Activated T-helper 2 cell treated with anti-CD3 and anti-CD28 coated beads, Interferon-gamma antibody, Interleukin-2, Interleukin-4, amounts not matched to agents 10 μg/mL and 5 μg/mL and 100 μg/mL, durations not matched to agents 14 hours and 24 hours and 36 hours (primary cell): ENCODE measurements around the gene GLP2R. TPM values are rescaled to one million over a fixed set of nuclear protein-coding genes. Genes with fewer than 3 reads are reported as not detected.

ENCODE experiments used
- DNase-seq: peaks from one replicate; pipeline ENCODE4 v3.0.0; 2021; ENCODE audit warnings: low spot score
- H3K27ac Mint-ChIP-seq: one replicate; pipeline ENCODE4 v1.8.0; 2021; ENCODE audit warnings: mixed read lengths
- H3K27me3 Mint-ChIP-seq: one replicate; pipeline ENCODE4 v1.8.0; 2021; ENCODE audit warnings: low read depth, mixed read lengths
- H3K36me3 Mint-ChIP-seq: one replicate; pipeline ENCODE4 v1.8.0; 2021; ENCODE audit warnings: low read depth, mixed read lengths
- H3K4me1 Mint-ChIP-seq: one replicate; pipeline ENCODE4 v1.8.0; 2021; ENCODE audit warnings: low read depth, mixed read lengths
- H3K4me3 Mint-ChIP-seq: one replicate; pipeline ENCODE4 v1.8.0; 2021; ENCODE audit warnings: low read depth, mild to moderate bottlenecking, moderate library complexity, mixed read lengths
- H3K9me3 Mint-ChIP-seq: one replicate; pipeline ENCODE4 v1.8.0; 2021; ENCODE audit warnings: mixed read lengths
- intact Hi-C: fragments of 100-400 bp; cut with micrococcal nuclease; formaldehyde crosslinking; loops from one replicate; pipeline ENCODE4 v1.15.1; 2023
- total RNA-seq: library from RNA; stranded (reverse); gene quantifications from 2 replicates; pipeline ENCODE4 v1.2.3, GENCODE V29; 2022

The GLP2R gene
- total RNA-seq, 1 donor from 2014 or later = not detected

DNA sequence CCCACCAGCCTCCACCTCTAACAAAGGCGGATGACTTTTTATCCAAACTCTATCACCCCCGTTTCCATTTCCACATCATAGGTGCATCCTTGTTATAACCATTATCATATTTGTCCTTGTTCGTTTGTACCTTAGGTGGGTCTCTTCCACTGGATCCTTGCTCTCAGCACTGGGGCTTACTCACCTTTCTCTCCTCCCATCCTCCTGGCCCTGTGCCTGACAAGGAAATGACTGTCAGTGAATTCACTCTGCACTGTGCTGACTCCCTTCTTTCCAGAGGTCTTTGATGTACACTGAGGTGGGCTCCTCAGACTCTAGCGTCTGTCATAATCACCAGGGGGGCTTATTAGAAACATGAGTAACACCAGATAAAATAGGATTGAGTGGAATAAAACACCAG is 7.0 kb upstream of the GLP2R start:
- Mint-ChIP-seq H3K4me1 (no peaks in the 10 kb centered on the region), H3K36me3 (no peaks in the 10 kb centered on the region), H3K9me3 (peaks cover 3% of the 10 kb centered on the region), H3K4me3 (no peak overlapping the region), H3K27me3 (no peaks in the 10 kb centered on the region), H3K27ac (no peak overlapping the region)
- DNase-seq = no peak
- intact Hi-C loops = no loop called here

- Mint-ChIP-seq H3K27ac (no peak overlapping the region), H3K27me3 (no peaks in the 10 kb centered on the region), H3K36me3 (no peaks in the 10 kb centered on the region), H3K4me1 (no peaks in the 10 kb centered on the region), H3K4me3 (no peak overlapping the region), H3K9me3 (peaks cover 3% of the 10 kb centered on the region)
- DNase-seq = no peak
- intact Hi-C loops = no loop called here
Measured at GRCh38 chr17:9820448-9820847, 5.3 kb upstream of the GLP2R start.

DNA sequence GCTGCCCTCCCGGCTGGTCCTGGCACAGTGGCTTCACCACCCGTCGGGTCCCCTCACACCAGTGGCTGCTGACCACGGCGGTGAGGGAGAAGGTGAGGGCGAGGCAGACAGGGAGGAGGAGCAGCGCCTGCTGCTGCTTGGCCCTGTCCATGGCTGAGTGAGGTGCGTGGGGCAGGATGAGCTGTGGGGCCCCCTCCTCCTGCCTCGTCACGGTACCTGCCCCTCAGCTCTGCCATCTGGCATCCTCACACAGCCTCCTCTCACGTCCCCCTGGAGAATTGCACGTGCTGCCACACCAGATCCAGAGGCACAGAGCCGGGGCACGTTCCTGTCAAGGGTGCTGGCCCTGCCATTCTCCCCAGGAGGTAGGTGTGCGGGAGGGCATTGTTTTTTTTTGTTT is 3.8 kb upstream of the GLP2R start, which contains the start of gene GSG1L2:
Gene GSG1L2 (minus strand): TSS at position 159 of the 400 bp plus-strand sequence. CDS start 8 bp downstream, at position 151.
- H3K4me1 Mint-ChIP-seq = no peaks in the 10 kb centered on the region
- intact Hi-C loops = no loop called here
- no peaks in the 10 kb centered on the region for H3K9me3 Mint-ChIP-seq
- H3K36me3 Mint-ChIP-seq = no peaks in the 10 kb centered on the region
- no peak within 1 kb of the TSS for H3K27ac Mint-ChIP-seq
- DNase-seq = no peak
- H3K27me3 Mint-ChIP-seq = no peaks in the 10 kb centered on the region
- no peak within 1 kb of the TSS for H3K4me3 Mint-ChIP-seq

DNA sequence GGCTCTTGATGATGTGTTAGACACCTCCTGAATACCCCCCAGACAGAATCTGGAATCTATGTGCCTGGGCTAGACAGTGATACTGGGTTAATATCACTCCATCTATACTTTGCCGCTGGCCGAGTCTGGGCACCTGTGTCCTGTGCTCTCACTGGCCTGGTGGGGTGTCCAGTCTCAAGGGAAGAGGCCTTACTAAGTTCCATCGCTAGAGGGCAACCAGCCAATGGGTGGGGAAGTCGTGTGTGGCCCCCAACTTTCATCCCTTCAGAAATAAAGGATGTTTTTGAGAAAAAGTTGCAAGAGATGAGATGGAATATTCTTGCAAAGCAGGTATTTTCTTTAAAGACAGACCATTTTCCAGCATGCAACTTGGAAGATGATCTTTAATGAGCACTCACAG is 1.6 kb upstream of the GLP2R start:
- Mint-ChIP-seq H3K27ac (no peak overlapping the region), H3K9me3 (no peaks in the 10 kb centered on the region), H3K4me1 (no peaks in the 10 kb centered on the region), H3K27me3 (no peaks in the 10 kb centered on the region), H3K4me3 (no peak overlapping the region), H3K36me3 (no peaks in the 10 kb centered on the region)
- DNase-seq = no peak
- intact Hi-C loops = no loop called here

DNA sequence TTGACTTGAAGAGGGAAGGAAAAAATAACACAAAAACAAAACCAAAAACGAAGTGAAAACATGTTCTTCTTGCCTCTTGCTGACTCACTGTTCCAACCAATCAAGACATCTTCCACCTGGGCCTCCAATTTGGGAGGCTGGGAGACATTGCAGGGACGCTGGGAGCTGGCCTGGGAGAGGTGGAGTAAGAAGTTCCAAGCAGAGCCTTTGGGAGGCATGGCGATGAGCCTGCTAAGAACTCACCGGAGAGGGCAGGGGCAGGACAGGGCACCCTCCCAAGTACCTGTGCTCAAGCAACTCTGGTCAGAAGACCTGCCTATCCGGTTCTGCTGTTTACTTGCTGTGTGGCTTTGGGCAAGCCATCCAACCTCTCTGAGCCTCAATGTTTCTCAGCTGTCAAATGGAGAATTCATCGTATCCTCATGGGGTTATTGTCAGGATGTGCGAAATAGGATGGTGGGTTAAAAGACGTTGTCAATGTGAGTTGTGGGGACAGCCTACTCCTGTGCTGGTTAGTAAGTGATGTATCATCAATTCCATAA is 856 bp upstream of the GLP2R start:
- H3K9me3 Mint-ChIP-seq = no peaks in the 10 kb centered on the region
- H3K27ac Mint-ChIP-seq = no peak overlapping the region
- DNase-seq = no peak
- H3K4me1 Mint-ChIP-seq = no peaks in the 10 kb centered on the region
- no peak overlapping the region for H3K4me3 Mint-ChIP-seq
- H3K27me3 Mint-ChIP-seq = no peaks in the 10 kb centered on the region
- H3K36me3 Mint-ChIP-seq = no peaks in the 10 kb centered on the region
- intact Hi-C loops = no loop called here

- Mint-ChIP-seq H3K4me3 (no peak overlapping the region), H3K27me3 (no peaks in the 10 kb centered on the region), H3K4me1 (no peaks in the 10 kb centered on the region), H3K27ac (no peak overlapping the region), H3K9me3 (no peaks in the 10 kb centered on the region), H3K36me3 (no peaks in the 10 kb centered on the region)
- intact Hi-C loops = no loop called here
- no peak for DNase-seq
Measured at GRCh38 chr17:9828296-9829295, 2.9 kb downstream of the GLP2R start.

- Mint-ChIP-seq H3K9me3 (no peaks in the 10 kb centered on the region), H3K27ac (no peak overlapping the region), H3K27me3 (no peaks in the 10 kb centered on the region), H3K36me3 (no peaks in the 10 kb centered on the region), H3K4me3 (no peak overlapping the region), H3K4me1 (no peaks in the 10 kb centered on the region)
- DNase-seq = no peak
- intact Hi-C loops = no loop called here
Measured at GRCh38 chr17:9829343-9829742, 3.6 kb downstream of the GLP2R start.

DNA sequence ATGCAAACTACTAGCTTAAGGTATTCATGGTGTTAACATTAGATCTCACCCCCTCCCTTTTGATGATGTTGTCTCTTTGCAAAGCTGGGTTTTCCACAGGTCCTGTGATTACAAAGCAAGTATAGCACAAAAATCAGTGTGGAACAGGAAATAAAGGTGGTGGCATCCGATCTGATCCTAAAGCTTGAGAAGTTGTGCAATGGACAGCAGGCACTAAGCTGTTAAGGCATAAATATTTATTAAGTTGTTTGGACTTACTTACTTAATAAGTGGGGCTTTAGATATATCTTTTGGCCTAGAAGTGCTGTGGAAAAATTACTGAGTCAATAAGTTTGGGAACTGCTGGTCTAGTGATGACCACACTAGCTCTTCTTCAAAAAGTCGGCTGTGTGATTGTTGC is 5.0 kb downstream of the GLP2R start:
- Mint-ChIP-seq H3K27me3 (no peaks in the 10 kb centered on the region), H3K4me1 (no peaks in the 10 kb centered on the region), H3K27ac (no peak overlapping the region), H3K4me3 (no peak overlapping the region), H3K36me3 (no peaks in the 10 kb centered on the region), H3K9me3 (no peaks in the 10 kb centered on the region)
- intact Hi-C loops = no loop called here
- DNase-seq = no peak

DNA sequence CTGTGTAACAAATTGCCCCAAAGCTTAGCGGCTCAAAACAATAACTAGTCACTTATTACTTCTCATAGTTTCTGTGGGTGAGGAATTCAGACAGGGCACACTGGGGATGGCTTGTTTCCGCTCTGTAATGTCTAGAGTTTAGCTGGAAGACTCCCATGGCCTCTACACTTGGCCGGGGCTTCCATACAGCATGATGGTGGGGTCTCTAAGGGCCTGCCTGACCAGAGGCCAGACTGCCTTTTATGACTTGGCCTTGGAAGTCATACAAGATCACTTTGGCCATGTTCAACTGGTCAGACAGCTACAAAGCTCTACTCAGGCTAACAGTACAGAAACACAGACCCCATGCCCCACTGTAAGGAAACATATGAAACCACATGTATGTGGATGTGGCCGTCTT is 8.2 kb downstream of the GLP2R start:
- H3K27me3 Mint-ChIP-seq = no peaks in the 10 kb centered on the region
- no peak for DNase-seq
- H3K27ac Mint-ChIP-seq = no peak overlapping the region
- no peaks in the 10 kb centered on the region for H3K9me3 Mint-ChIP-seq
- intact Hi-C loops = no loop called here
- no peak overlapping the region for H3K4me3 Mint-ChIP-seq
- no peaks in the 10 kb centered on the region for H3K4me1 Mint-ChIP-seq
- no peaks in the 10 kb centered on the region for H3K36me3 Mint-ChIP-seq

- no peak overlapping the region for H3K27ac Mint-ChIP-seq
- intact Hi-C loops = no loop called here
- H3K4me3 Mint-ChIP-seq = no peak overlapping the region
- no peaks in the 10 kb centered on the region for H3K36me3 Mint-ChIP-seq
- no peaks in the 10 kb centered on the region for H3K4me1 Mint-ChIP-seq
- H3K27me3 Mint-ChIP-seq = no peaks in the 10 kb centered on the region
- no peaks in the 10 kb centered on the region for H3K9me3 Mint-ChIP-seq
- DNase-seq = no peak
Measured at GRCh38 chr17:9837551-9838471, 12.1 kb downstream of the GLP2R start.

DNA sequence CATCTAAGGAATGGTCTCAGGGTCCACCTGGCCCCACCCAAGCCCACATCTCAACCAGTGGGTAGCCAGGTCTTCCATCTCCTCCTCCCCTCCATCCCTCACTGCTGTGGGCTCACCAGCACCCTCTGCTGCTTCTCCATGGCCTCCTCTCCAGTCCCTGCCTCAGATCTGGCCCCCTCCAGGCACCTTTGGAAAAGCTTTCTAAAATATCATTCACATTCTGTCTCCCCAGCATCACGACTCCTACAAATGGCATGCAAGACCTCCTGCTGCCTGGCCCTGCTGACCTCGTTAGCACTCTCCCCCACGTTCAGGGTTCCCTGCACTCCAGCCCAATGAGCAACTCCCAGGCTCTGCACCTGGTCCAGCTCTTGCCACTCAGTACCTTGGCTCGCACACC is 13.7 kb downstream of the GLP2R start:
- no peaks in the 10 kb centered on the region for H3K27me3 Mint-ChIP-seq

GRCh38 chr17:9842057-9842758 is 16.5 kb downstream of the GLP2R start:
- no peak overlapping the region for H3K27ac Mint-ChIP-seq
- no peaks in the 10 kb centered on the region for H3K9me3 Mint-ChIP-seq
- intact Hi-C loops = no loop called here
- H3K27me3 Mint-ChIP-seq = no peaks in the 10 kb centered on the region
- no peaks in the 10 kb centered on the region for H3K4me1 Mint-ChIP-seq
- H3K4me3 Mint-ChIP-seq = no peak overlapping the region
- H3K36me3 Mint-ChIP-seq = no peaks in the 10 kb centered on the region
- no peak for DNase-seq

More for the DNA sequence above, 13.7 kb downstream of the GLP2R start:
- Mint-ChIP-seq H3K36me3 (no peaks in the 10 kb centered on the region), H3K4me3 (no peak overlapping the region), H3K4me1 (no peaks in the 10 kb centered on the region), H3K9me3 (no peaks in the 10 kb centered on the region), H3K27ac (no peak overlapping the region)
- DNase-seq = no peak
- intact Hi-C loops = no loop called here
